Measurements from ENCODE around the gene BPTF.

GRCh38 chr17:67922503-67922902 lies 97.2 kb downstream of the BPTF start:
- TF ChIP-seq POLR2A (IDR thresholded peaks at IDR 0.05) (no peak), CTCF (IDR thresholded peaks at IDR 0.05) (no peak)
